Upper lobe of right lung (tissue), 1 donor: ENCODE data around the gene SCMH1. TPM values are rescaled to one million over a fixed set of nuclear protein-coding genes. Genes with fewer than 3 reads are reported as not detected.

Experiments
- ATAC-seq: fragments of 200-7000 bp; cut with Tn5 transposase; one replicate; pipeline ENCODE4 v1.9.1; 2020; ENCODE audit warnings: mild to moderate bottlenecking, moderate library complexity
- DNase-seq: peaks from one replicate; pipeline ENCODE4 v3.0.0-alpha.2; 2020
- H3K27ac ChIP-seq: fragments of 200-600 bp; one replicate; pipeline ENCODE4 v1.8.0; 2022
- H3K27me3 ChIP-seq: fragments of 200-600 bp; one replicate; pipeline ENCODE4 v1.8.0; 2022; ENCODE audit warnings: mild to moderate bottlenecking
- H3K36me3 ChIP-seq: fragments of 200-600 bp; one replicate; pipeline ENCODE4 v1.8.0; 2022
- H3K4me1 ChIP-seq: fragments of 200-600 bp; one replicate; pipeline ENCODE4 v1.8.0; 2022
- H3K4me3 ChIP-seq: fragments of 200-600 bp; one replicate; pipeline ENCODE4 v1.8.0; 2022; ENCODE audit warnings: mild to moderate bottlenecking
- H3K9me3 ChIP-seq: fragments of 200-600 bp; one replicate; pipeline ENCODE4 v1.8.0; 2022
- CTCF ChIP-seq: fragments of 200-600 bp; IDR thresholded peaks from one replicate; pipeline ENCODE4 v1.8.0; 2022; ENCODE audit warnings: antibody characterized with exemption
- intact Hi-C: fragments of 100-400 bp; cut with DNase I; formaldehyde crosslinking; loops from one replicate; pipeline ENCODE4 v1.11.0; 2022
- total RNA-seq: library from RNA; stranded (reverse); fragmentation: NEBNext Ultra II Directional; extraction: Animal tissue kit (Norgen Biotek cat#: 25700); gene quantifications from one replicate; pipeline ENCODE4 v1.2.1, GENCODE V29; 2021
- donor health status: DM: no; HTN: yes; CAD: no; lungs with severe emphysema.

Gene SCMH1
- total RNA-seq, 1 donor from 2014 or later = 37.2 TPM

DNA sequence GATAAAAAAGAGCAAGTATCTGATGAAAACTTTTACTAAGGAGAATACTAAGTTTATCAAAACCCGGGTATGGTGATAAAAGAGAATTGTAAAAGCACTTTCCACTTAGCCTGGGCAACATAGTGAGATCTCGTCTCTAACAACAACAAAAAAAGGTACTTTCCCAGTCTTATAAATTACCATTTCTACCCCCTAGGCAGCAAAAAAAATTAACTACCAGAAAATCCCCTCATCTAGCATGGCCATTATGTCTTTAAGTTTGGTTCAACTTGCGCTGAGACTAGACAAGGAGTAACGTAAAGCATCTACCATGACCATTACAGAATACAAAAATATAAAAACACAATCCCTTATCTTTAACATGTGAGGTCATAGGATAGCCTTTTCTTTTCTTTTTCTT is 141.9 kb downstream of the SCMH1 start:
- H3K27ac ChIP-seq = no peak overlapping the region
- H3K4me1 ChIP-seq = peaks cover 18% of the 10 kb centered on the region
- H3K36me3 ChIP-seq = no peaks in the 10 kb centered on the region
- H3K4me3 ChIP-seq = no peak overlapping the region
- intact Hi-C loops = no loop called here
- H3K27me3 ChIP-seq = no peaks in the 10 kb centered on the region
- no peak for ATAC-seq
- DNase-seq = no peak
- no peaks in the 10 kb centered on the region for H3K9me3 ChIP-seq
- TF ChIP-seq CTCF = no peak

- intact Hi-C loops = no loop called here
- H3K9me3 ChIP-seq = no peaks in the 10 kb centered on the region
- no peaks in the 10 kb centered on the region for H3K36me3 ChIP-seq
- H3K27ac ChIP-seq = no peak overlapping the region
- no peak overlapping the region for H3K4me3 ChIP-seq
- H3K4me1 ChIP-seq = peaks cover 18% of the 10 kb centered on the region
- no peak for TF ChIP-seq CTCF
- ATAC-seq (no peak), DNase-seq (no peak)
- H3K27me3 ChIP-seq = no peaks in the 10 kb centered on the region
Measured at GRCh38 chr1:41098730-41099460, 143.2 kb downstream of the SCMH1 start.

- DNase-seq = no peak
- Histone ChIP-seq H3K27me3 (no peaks in the 10 kb centered on the region), H3K27ac (no peak overlapping the region), H3K4me3 (no peak overlapping the region), H3K36me3 (no peaks in the 10 kb centered on the region), H3K4me1 (peaks cover 6% of the 10 kb centered on the region), H3K9me3 (no peaks in the 10 kb centered on the region)
- TF ChIP-seq CTCF = no peak
- intact Hi-C loops = no loop called here
- ATAC-seq = no peak
Measured at GRCh38 chr1:41097105-41097504, 145.0 kb downstream of the SCMH1 start.

GRCh38 chr1:41093826-41094225 is 148.3 kb downstream of the SCMH1 start:
- Histone ChIP-seq H3K4me1 (no peaks in the 10 kb centered on the region), H3K36me3 (no peaks in the 10 kb centered on the region)

DNA sequence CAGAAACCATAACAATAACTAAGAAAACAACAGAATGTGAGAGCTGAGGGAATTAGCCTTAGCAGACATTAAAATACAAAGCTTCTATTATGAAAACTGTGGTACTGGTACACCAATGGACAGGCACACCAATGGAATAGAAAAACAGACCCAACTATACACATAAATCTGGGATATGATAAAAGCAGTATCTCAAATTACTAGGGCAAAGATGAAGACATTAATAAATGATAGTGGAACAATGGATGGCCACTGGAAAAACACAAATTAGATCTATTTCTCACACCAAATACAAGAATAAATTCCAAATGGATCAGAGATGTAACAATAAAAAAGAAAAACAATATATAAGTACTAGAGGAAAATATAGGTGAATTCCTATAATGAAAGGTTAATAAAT is 155.2 kb downstream of the SCMH1 start:
- H3K9me3 ChIP-seq = no peaks in the 10 kb centered on the region
- H3K27me3 ChIP-seq = no peaks in the 10 kb centered on the region
- H3K36me3 ChIP-seq = no peaks in the 10 kb centered on the region
- no peak overlapping the region for H3K27ac ChIP-seq
- H3K4me1 ChIP-seq = no peaks in the 10 kb centered on the region
- TF ChIP-seq CTCF = no peak
- intact Hi-C loops = no loop called here
- no peak overlapping the region for H3K4me3 ChIP-seq
- ATAC-seq (no peak), DNase-seq (no peak)

More at GRCh38 chr1:41093826-41094225, 148.3 kb downstream of the SCMH1 start:
- DNase-seq (no peak), ATAC-seq (no peak)
- no peak for TF ChIP-seq CTCF
- Histone ChIP-seq H3K27ac (no peak overlapping the region), H3K27me3 (no peaks in the 10 kb centered on the region), H3K4me3 (no peak overlapping the region), H3K9me3 (no peaks in the 10 kb centered on the region)
- intact Hi-C loops = no loop called here

DNA sequence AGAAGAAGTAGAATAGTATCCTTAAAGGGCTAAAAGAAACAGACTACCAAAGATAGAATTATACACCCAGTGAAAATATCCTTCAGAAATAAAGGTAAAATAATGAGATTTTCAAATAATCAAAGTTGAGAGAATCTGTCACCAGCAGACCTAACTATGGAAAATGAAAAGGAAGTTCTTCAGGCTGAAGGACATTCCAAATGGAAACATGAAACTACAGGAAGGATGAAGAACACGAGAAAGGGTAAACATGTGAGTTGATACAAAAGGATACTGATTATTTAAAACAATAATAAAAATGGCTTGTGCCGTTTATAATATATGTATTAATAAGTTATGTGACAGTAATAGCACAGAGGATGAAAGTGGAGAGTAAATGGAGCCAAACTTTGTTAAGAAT is 163.5 kb downstream of the SCMH1 start:
- Histone ChIP-seq H3K4me1 (no peaks in the 10 kb centered on the region), H3K27me3 (no peaks in the 10 kb centered on the region), H3K9me3 (peaks cover 5% of the 10 kb centered on the region), H3K4me3 (no peak overlapping the region), H3K36me3 (no peaks in the 10 kb centered on the region), H3K27ac (no peak overlapping the region)
- DNase-seq (no peak), ATAC-seq (no peak)
- intact Hi-C loops = no loop called here
- TF ChIP-seq CTCF = no peak
